Stimulated activated CD8-positive, alpha-beta memory T cell treated with anti-CD3 and anti-CD28 coated beads, Interleukin-2, amount 100 ng/mL, for 1 hour (primary cell): Measurements from ENCODE around the gene STOX2.

Experiments
- DNase-seq, 2 donors: peaks; one replicate each; pipeline ENCODE4 v3.0.0-alpha.2; 2020; ENCODE audit warnings: low read depth in 2 of 2

Gene STOX2

GRCh38 chr4:183986971-183987946 lies 82.2 kb downstream of the STOX2 start:
- no peak for DNase-seq

GRCh38 chr4:183987987-183988392 lies 82.9 kb downstream of the STOX2 start:
- DNase-seq, result no peak

GRCh38 chr4:183988874-183989273 lies 83.8 kb downstream of the STOX2 start:
- DNase-seq, result no peak

GRCh38 chr4:183989461-183989860 lies 84.4 kb downstream of the STOX2 start:
- no peak for DNase-seq

GRCh38 chr4:183989931-183990330 lies 84.8 kb downstream of the STOX2 start:
- no peak for DNase-seq

GRCh38 chr4:183993676-183994075 lies 88.6 kb downstream of the STOX2 start:
- DNase-seq, result no peak

GRCh38 chr4:183995570-183995969 lies 90.5 kb downstream of the STOX2 start:
- DNase-seq, result no peak

GRCh38 chr4:183996868-183997267 lies 91.8 kb downstream of the STOX2 start:
- no peak for DNase-seq

- DNase-seq, result no peak
These were observed 94.3 kb downstream of the STOX2 start for GRCh38 chr4:183999435-183999834.

GRCh38 chr4:184000457-184001396 lies 95.6 kb downstream of the STOX2 start:
- DNase-seq, result no peak

GRCh38 chr4:184003433-184003832 lies 98.3 kb downstream of the STOX2 start:
- no peak for DNase-seq

- DNase-seq, result no peak
These were observed 102.8 kb downstream of the STOX2 start for GRCh38 chr4:184007891-184008290.

- DNase-seq, result no peak
These were observed 105.6 kb downstream of the STOX2 start for GRCh38 chr4:184010696-184011095.

- DNase-seq, result no peak
These were observed 106.8 kb downstream of the STOX2 start for GRCh38 chr4:184011826-184012380.

GRCh38 chr4:184012937-184013336 lies 107.8 kb downstream of the STOX2 start:
- DNase-seq, result no peak

- DNase-seq, result no peak
These were observed 109.2 kb downstream of the STOX2 start for GRCh38 chr4:184014301-184014700.

GRCh38 chr4:184016759-184017668 lies 111.9 kb downstream of the STOX2 start:
- DNase-seq, result no peak

- DNase-seq, result no peak
These were observed 114.0 kb downstream of the STOX2 start for GRCh38 chr4:184019076-184019475.

- no peak for DNase-seq
These were observed 114.8 kb downstream of the STOX2 start for GRCh38 chr4:184019667-184020623.

GRCh38 chr4:184021389-184021788 lies 116.3 kb downstream of the STOX2 start:
- no peak for DNase-seq
